Stimulated activated naive CD8-positive, alpha-beta T cell treated with anti-CD3 and anti-CD28 coated beads, Interleukin-15, amount 100 ng/mL, for 72 hours (primary cell): Measurements from ENCODE around the gene SART1.

Experiments used
- ATAC-seq: fragments of 150-1000 bp; cut with Tn5 transposase; 2 replicates; pipeline ENCODE4 v1.10.0; 2021; ENCODE audit warnings: mild to moderate bottlenecking, moderate library complexity
- DNase-seq, 2 donors: peaks; one replicate each; pipeline ENCODE4 v3.0.0; 2021 to 2022
- H3K27ac Mint-ChIP-seq, 2 donors: one replicate each; pipeline ENCODE4 v1.8.0; 2022; ENCODE audit warnings: mild to moderate bottlenecking in 2 of 2, mixed read lengths in 2 of 2, moderate library complexity in 2 of 2
- H3K27me3 Mint-ChIP-seq: one replicate; pipeline ENCODE4 v1.8.0; 2022; ENCODE audit warnings: mixed read lengths
- H3K4me1 Mint-ChIP-seq: one replicate; pipeline ENCODE4 v1.8.0; 2022; ENCODE audit warnings: mild to moderate bottlenecking, mixed read lengths
- H3K4me3 Mint-ChIP-seq, 2 donors: one replicate each; pipeline ENCODE4 v1.8.0; 2022; ENCODE audit warnings: mild to moderate bottlenecking in 2 of 2, mixed read lengths in 2 of 2, moderate library complexity in 1 of 2
- H3K9me3 Mint-ChIP-seq, 2 donors: one replicate each; pipeline ENCODE4 v1.8.0; 2022; ENCODE audit warnings: mixed read lengths in 2 of 2

The SART1 gene

DNA sequence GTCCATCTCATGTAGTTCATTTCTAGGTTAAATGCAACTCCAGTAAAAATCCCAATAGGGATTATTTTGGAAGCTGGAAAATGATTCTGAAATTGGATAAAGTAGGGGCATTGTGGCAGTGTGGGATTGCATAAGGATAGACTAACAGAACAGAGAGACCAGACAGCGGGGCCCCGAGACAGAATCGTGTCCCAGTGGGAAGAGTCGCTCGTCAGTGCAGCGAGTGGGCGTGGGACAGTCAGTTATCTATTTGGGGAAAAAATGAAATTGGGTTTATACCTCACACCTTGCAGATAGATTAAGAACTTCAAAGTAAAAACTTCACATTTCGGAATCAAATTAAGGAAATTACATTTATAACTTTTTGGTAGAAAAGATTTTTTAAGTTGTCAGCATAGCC is 10.6 kb downstream of the SART1 start:
- ATAC-seq, result no peak
- H3K27me3 Mint-ChIP-seq, result no peaks in the 10 kb centered on the region
- no peak overlapping the region for H3K4me3 Mint-ChIP-seq
- DNase-seq, result no peak
- H3K27ac Mint-ChIP-seq, result no peak overlapping the region
- H3K4me1 Mint-ChIP-seq, result peaks cover 19% of the 10 kb centered on the region
- no peaks in the 10 kb centered on the region for H3K9me3 Mint-ChIP-seq

DNA sequence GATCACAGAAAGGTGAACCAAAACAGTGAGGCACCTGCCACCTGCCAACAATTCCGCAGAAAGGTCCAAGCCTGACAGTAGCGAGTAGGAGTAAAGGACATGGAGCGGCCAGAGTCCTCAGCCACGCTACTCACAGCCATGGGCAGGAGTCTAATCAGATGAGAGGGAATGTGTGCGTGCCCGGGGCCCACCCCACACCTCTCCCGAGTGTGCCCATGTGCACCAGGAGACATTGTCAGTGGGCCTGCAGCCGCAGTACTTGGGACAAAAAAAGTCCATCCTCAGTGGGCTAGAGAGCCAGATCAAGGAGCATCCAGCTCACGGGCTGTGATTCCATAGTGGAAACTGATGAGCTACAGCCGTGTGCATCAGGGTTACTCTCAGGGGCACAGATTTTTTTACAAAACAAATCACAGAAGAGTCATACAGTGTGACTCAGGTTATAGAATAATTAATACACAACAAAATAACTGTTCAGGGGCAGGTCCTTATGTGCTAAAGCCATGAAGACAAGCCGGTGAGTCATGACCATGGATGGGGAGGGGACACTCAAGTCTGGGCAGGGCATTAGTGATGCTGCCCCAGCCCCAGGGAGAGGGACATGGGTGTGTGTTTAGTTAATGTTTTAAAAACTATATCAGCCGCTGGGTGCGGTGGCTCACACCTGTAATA is 12.0 kb downstream of the SART1 start:
- H3K27ac Mint-ChIP-seq, result no peak overlapping the region
- ATAC-seq (no peak), DNase-seq (no peak)
- H3K27me3 Mint-ChIP-seq, result no peaks in the 10 kb centered on the region
- H3K4me3 Mint-ChIP-seq, result no peak overlapping the region
- H3K9me3 Mint-ChIP-seq, result no peaks in the 10 kb centered on the region
- peaks cover 18% of the 10 kb centered on the region for H3K4me1 Mint-ChIP-seq

DNA sequence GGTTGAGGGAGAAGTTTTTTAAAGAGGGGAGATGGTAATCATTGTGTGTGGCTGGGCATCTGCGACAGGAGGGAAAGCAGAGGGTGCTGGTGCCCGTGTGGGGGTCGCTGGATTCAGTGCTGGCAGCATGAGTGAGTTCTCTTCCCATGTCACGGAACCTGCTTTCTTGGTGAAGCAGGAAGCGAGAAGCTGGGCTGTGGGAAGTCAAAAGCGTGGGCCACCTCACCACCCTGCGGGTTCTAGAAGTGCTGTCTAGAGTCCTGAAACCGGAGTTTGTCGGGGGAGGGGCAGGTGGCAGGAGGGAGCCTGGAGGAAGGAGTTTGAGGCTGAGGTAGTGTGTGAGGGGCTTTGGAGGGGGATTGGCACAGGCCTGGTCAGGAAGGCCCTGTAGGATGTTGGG is 14.2 kb downstream of the SART1 start:
- Mint-ChIP-seq H3K27ac (no peak overlapping the region), H3K4me3 (no peak overlapping the region), H3K9me3 (no peaks in the 10 kb centered on the region), H3K4me1 (peaks cover 6% of the 10 kb centered on the region), H3K27me3 (no peaks in the 10 kb centered on the region)
- no peak for DNase-seq
- no peak for ATAC-seq

DNA sequence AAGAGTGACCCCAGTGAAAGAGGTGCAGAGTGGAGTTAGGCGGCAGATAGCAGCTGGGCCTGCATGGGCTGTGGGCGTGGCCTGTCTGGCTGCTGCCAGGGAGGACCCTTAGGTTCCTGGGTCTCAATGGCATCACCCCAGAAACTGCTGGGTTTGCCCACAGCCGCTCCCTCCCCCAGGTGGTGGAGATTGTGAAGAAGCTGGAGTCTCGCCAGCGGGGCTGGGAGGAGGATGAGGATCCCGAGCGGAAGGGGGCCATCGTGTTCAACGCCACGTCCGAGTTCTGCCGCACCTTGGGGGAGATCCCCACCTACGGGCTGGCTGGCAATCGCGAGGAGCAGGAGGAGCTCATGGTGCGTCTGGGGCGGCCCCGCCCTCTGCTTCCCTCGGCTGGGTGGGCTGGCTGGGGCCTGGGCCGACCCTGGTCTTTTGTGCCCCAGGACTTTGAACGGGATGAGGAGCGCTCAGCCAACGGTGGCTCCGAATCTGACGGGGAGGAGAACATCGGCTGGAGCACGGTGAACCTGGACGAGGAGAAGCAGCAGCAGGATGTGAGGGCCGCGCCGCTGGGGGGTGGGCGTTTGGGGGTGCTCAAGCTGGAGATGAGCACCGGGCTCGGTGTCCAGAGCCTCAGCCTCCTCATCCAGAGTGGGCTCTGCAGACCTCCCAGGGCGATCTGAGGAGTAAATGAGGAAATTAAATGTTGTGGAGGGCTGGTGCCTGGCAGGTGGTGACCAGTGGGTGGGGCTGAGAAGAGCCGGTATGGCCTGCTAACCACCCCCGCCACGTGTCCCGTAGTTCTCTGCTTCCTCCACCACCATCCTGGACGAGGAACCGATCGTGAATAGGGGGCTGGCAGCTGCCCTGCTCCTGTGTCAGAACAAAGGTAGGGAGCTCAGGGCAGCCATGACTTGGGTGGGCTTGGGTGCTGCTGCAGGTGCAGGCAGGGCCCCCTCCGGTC is 15.0 kb downstream of the SART1 start:
- Mint-ChIP-seq H3K27me3 (no peaks in the 10 kb centered on the region), H3K9me3 (no peaks in the 10 kb centered on the region), H3K4me1 (peaks cover 6% of the 10 kb centered on the region), H3K27ac (no peak overlapping the region), H3K4me3 (no peak overlapping the region)
- DNase-seq, result no peak
- no peak for ATAC-seq

DNA sequence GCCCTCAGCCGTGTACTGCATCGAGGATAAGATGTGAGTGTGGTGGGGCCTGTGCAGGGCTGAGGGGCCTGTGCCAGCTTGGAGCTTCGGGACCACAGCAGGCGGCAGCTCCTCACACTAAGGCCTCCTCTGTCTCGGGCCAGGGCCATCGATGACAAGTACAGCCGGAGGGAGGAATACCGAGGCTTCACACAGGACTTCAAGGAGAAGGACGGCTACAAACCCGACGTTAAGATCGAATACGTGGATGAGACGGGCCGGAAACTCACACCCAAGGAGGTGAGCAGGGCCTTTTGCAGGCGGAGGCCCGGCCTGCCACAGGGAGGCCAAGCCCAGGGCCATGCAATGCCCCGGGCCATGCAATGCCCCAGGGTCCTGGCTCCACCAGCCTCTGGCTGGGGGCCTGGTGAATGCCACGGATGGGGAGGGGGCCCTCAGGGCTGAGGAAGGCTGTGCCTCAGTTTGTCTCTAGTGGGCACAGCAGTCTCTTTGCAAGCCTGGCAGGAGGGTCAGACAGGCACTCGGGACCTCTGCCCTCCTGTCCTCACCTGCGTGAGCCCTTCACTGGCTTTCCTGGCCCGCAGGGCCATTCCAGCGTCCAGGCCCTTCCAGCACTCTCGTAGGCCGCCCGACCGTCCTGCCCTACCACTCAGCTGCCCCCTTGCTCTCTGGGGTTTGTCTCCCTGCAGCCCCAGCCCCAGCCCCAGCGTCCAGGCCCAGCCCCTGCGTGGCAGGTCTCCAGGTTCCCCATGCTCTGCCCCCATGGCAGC is 16.3 kb downstream of the SART1 start:
- Mint-ChIP-seq H3K27ac (no peak overlapping the region), H3K4me3 (no peak overlapping the region), H3K27me3 (no peaks in the 10 kb centered on the region), H3K9me3 (no peaks in the 10 kb centered on the region), H3K4me1 (peaks cover 6% of the 10 kb centered on the region)
- ATAC-seq (no peak), DNase-seq (no peak)

DNA sequence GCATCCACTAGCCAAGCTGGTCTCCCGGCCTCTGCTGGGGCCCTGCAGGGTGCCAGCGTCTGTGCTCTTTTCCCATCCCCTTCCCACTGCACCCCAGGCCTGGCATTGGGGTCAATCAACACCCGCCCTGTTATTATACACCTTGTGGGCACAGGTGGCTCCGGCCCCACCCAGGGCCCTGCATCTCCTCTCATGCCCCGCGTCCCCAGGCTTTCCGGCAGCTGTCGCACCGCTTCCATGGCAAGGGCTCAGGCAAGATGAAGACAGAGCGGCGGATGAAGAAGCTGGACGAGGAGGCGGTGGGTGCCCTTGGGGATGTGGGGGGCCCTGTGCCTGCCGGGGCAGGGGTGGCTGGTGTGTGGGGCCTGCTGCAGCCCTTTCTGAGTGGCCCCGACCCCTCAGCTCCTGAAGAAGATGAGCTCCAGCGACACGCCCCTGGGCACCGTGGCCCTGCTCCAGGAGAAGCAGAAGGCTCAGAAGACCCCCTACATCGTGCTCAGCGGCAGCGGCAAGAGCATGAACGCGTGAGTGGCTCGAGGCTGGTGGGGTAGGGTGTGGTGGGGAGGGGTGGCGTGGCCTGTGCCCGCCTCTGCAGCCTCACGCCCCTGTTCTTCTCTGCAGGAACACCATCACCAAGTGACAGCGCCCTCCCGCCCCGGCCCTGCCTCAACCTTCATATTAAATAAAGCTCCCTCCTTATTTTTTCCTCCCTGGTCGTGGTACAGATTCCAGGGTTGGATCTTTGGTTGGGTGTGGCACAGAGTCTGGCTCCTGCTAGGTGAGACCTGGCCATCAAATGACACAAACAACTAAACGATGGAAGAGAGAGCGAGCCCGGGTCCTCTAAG is 17.1 kb downstream of the SART1 start:
- no peak for ATAC-seq
- H3K4me1 Mint-ChIP-seq, result peaks cover 6% of the 10 kb centered on the region
- no peak overlapping the region for H3K27ac Mint-ChIP-seq
- H3K9me3 Mint-ChIP-seq, result no peaks in the 10 kb centered on the region
- no peak for DNase-seq
- H3K27me3 Mint-ChIP-seq, result no peaks in the 10 kb centered on the region
- no peak overlapping the region for H3K4me3 Mint-ChIP-seq

DNA sequence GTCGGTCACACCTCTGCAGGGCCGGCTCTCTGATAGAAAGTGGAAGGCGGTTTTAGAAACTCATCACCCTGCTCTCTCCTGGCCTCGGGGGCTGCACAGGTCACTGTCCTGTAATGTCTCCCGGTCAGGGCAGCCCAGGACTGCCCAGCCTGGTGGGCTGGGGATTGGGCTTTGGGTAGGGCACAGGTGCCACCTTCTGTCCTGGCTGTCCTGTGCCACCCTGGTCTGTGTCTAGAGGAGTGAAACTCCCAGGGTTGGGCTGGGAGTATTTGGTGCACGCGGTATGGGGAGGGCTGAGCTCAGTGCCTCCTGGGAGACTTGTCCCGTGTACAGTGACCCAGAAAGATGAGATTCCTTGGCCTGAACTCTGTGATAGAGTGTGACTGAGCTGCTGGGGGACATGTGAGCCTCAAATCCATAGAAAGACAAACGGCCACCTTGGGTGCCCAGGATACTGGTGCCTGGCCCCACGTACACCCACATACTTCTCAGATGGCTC is 17.8 kb downstream of the SART1 start:
- Mint-ChIP-seq H3K27ac (no peak overlapping the region), H3K9me3 (no peaks in the 10 kb centered on the region), H3K27me3 (no peaks in the 10 kb centered on the region), H3K4me1 (peaks cover 6% of the 10 kb centered on the region), H3K4me3 (no peak overlapping the region)
- no peak for ATAC-seq
- DNase-seq, result no peak

DNA sequence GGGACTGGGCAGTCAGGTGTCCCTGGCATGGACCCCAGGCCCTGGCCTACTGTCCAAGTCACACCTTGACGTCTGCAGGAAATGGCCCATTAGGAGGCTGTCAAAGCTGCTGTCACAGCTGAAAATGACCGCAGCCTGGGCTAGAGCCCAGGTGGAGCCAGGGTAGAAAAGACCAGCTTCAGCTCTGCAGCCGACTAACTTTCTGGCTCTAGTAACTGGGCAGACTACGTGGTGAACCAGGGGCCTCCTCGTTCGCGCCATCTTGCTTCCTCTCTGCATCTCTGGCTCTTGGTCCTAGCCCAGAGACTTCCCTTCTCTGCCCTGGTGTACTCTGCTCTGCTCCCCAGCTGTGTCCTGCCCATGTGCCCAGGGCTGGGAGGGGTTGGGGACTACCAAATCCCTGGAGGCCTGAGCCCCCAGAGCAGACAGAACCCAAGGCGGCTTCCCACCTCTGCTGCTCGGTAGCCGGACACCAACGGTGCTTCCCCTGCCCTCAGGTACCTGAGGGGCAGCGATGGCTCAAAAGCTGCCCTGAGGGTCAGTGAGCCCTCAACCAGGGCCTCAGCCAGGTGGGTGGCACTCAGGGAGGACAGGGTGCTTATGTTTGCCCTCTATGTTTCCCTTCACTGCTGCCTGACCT is 19.7 kb downstream of the SART1 start:
- H3K4me3 Mint-ChIP-seq, result no peak overlapping the region
- peak overlapping the region in 1 of 2 donors; percentile 72 for H3K27ac Mint-ChIP-seq
- H3K9me3 Mint-ChIP-seq, result no peaks in the 10 kb centered on the region
- ATAC-seq, result no peak
- DNase-seq, result no peak
- no peaks in the 10 kb centered on the region for H3K27me3 Mint-ChIP-seq
- H3K4me1 Mint-ChIP-seq, result peaks cover 6% of the 10 kb centered on the region

DNA sequence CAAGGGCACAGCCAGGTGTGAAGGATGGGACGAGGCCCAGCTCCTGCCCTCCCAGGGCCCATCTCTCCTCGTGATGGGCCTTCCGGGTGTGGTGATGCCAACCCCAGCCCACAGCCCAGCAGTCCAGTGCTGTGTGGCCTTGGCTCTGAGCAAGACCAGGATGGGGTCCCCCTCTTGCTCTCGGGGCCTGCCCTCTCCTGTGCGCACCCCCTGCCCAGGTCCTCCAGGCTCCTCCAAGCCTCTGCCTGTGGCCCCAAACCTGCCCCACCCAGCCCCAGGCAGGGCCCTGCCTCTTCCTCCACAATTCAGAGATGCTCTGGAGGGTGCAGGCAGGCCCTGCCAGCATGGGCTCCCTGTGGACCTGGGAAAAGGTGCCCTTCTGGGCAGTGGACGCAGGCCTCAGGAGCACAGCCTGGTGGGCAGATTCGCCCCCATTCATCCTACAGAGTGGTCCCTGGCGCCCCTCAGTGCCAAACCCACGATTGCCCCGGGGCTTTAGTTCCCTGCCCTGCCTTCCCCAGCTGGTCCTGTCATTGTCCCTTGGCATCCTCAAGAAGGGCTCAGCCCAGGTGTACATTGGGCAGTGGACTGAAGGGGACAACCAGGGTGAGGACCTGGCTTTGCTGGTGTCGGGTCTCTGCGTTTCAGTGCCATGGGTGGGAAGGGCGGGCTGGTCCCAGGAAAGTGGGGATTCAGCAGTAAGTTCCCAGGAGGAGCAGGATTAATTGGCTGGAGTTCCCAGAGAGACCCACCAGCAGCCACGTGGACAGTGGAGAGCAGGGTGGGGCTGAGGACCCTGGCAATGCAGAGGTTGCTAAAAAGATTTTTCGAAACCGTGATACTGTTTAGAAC is 20.7 kb downstream of the SART1 start:
- DNase-seq, result no peak
- no peaks in the 10 kb centered on the region for H3K9me3 Mint-ChIP-seq
- H3K4me3 Mint-ChIP-seq, result no peak overlapping the region
- peaks cover 3% of the 10 kb centered on the region for H3K4me1 Mint-ChIP-seq
- no peaks in the 10 kb centered on the region for H3K27me3 Mint-ChIP-seq
- no peak overlapping the region for H3K27ac Mint-ChIP-seq
- peak; percentile 29 for ATAC-seq

DNA sequence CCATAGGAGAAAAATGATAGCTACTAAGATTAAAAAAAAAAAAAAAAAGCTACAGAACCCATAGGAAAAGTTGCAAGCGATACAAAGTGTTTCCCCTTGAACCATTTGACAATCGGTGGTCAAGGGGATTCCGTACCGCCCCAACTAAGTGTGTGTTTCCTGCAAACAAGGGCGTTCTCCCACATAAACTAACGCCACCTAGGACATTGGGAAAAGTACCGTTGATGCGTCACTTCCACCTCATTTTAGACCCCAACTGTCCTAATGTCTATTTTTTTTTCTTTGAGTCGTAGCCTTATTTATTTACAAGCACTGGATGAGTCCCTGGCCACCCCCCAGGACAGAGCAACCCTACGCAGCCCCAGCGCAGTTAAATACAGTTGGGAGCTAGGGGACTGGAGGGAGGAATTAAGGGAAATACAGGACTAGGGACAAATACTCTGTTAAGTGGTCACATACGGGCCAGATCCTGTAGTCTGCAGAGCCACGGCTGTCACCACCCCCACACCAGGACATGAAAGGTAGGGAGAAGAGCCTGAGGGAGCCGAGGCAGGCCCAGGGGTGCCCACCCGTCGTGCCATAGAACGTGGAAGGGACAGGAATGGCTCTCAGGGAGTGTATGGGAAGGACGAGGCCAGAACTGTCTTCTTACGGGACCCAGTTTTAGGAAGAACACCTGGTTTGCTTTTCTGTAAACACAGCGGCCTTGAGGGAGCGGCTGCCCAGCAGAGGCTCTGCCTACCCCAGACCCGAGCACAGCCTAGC is 21.5 kb downstream of the SART1 start:
- H3K27ac Mint-ChIP-seq, result no peak overlapping the region
- no peaks in the 10 kb centered on the region for H3K27me3 Mint-ChIP-seq
- no peak for ATAC-seq
- DNase-seq, result no peak
- no peaks in the 10 kb centered on the region for H3K9me3 Mint-ChIP-seq
- no peaks in the 10 kb centered on the region for H3K4me1 Mint-ChIP-seq
- no peak overlapping the region for H3K4me3 Mint-ChIP-seq

DNA sequence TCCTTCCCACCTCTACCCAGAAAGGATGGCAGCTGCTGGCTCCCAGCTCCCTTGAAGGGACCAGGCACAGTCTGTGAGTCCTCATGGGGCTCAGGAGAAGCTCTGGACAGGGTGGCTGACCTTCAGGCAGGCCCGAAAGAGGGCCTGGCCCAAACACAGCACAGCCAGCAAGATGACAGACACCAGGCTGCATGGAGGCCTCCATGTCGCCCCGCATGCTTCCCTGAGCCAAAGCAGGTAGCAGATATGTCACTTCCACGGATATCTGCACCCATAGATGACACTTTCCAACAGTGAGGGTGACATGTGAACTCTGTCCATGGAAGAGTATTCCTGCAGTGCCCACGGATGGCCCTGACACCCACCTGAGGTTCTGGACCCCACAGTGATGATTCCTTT is 22.1 kb downstream of the SART1 start:
- Mint-ChIP-seq H3K4me3 (no peak overlapping the region), H3K27ac (no peak overlapping the region), H3K27me3 (no peaks in the 10 kb centered on the region), H3K9me3 (no peaks in the 10 kb centered on the region), H3K4me1 (peaks cover under 1% of the 10 kb centered on the region)
- DNase-seq, result no peak
- ATAC-seq, result no peak

DNA sequence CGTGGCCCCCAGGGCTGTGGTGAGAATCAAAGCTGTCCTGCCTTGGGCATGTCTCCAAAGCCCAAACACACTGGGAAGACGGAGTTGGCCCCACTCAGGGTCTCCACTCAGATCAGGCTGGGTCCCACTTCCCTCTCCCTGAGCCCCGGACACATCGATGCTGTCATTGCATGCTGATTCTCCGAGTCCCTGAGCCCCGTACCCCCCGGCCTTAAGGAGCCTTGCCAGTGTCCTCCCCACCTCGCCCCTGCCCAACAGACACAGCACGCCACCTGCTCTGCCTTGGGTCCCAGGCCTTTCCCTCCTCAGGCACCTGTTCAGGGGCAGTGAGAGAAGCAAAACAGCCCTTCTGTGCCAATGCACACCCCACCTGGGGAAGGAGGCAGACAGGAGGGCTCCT is 25.8 kb downstream of the SART1 start:
- Mint-ChIP-seq H3K9me3 (no peaks in the 10 kb centered on the region), H3K4me3 (no peak overlapping the region), H3K27ac (peak overlapping the region; percentile 45 to 69), H3K27me3 (no peaks in the 10 kb centered on the region), H3K4me1 (peaks cover 9% of the 10 kb centered on the region)
- DNase-seq (no peak), ATAC-seq (no peak)

DNA sequence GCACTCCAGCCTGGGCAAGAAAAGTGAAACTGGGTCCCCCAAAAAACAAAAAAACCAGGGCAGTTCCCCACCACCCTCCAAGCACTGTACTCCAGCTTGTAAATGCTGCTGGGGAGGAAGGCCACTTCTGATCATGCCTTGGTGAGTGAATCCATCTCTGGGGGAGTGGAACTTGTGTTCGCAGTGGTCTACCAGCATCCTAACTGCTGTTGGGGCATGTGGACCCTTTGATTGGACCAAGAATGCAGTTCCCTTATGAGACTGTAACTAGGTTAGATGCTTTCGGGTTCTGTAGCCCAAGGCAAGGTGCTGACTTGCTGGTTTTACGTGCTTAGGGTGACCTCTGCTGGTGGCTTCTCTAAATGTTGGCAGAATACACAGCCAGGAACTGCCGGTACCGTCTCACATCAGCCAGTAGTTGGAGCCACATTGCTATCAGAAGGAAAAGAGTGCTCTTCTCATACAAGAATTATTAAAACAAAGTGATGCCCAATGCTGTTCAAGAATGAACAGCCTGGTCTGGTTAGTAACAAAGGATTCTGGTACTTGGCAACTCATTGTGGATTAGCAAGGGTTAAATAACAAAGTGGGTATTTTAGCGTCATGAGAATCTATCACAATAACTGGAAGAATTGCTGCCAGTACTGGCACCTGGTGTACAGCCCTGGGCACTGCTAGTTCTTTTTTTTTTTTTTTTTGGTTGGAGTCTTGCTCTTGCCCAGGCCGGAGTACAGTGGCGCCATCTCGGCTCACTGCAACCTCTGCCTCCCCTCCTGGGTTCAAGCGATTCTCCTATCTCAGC is 27.5 kb downstream of the SART1 start:
- ATAC-seq (peak; percentile 99), DNase-seq (peak; percentile 90 to 93)
- H3K4me3 Mint-ChIP-seq, result no peak overlapping the region
- H3K9me3 Mint-ChIP-seq, result no peaks in the 10 kb centered on the region
- no peaks in the 10 kb centered on the region for H3K27me3 Mint-ChIP-seq
- H3K27ac Mint-ChIP-seq, result no peak overlapping the region
- H3K4me1 Mint-ChIP-seq, result peaks cover 9% of the 10 kb centered on the region
